ENCODE results near the gene SPDYE16. TPM values are rescaled to one million over a fixed set of nuclear protein-coding genes. Genes with fewer than 3 reads are reported as not detected.

SPDYE16 gene, protein sequence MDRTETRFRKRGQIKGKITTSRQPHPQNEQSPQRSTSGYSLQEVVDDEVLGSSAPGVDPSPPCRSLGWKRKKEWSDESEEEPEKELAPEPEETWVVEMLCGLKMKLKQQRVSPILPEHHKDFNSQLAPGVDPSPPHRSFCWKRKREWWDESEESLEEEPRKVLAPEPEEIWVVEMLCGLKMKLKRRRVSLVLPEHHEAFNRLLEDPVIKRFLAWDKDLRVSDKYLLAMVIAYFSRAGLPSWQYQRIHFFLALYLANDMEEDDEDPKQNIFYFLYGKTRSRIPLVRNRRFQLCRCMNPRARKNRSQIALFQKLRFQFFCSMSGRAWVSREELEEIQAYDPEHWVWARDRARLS
- total RNA-seq, result 0.33 and 0.44 TPM in 2 replicates

DNA sequence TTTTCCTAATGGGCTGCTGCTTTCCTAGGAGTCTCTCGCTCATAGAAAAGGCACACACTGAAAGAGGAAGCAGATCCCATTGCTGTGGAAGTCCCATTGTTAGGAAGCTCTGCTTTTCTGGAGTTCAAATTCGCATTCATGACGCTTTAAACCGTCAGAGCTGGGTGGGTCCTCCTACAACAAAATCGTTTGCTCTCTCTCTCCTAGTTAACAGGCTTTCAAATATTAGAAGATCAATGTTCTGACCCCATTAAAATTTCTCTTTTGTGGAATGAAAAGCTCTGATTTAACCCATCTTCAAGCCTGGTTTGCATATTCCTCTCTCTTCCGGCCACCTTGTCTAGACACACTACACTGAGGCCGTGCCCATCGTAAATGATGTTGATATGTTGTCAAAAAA, at the start of gene SPDYE16:
Gene SPDYE16, minus strand, starts transcription at position 101 of the 400 bp plus-strand sequence. CDS start 1,838 bp downstream, outside the sequence.

GRCh38 chr7:76509931-76510877, 32.9 kb downstream of the SPDYE16 start, which contains the start of gene UPK3B:
TSS of gene UPK3B (plus strand) at chr7:76510552. CDS start at chr7:76510653, 101 bp downstream.

Other genes with a start within 250 kb of the SPDYE16 start
- gene HSPB1, start 240.6 kb downstream of the SPDYE16 start, total RNA-seq, result 61.2 and 94.6 TPM in 2 replicates
- 70.0 and 76.1 TPM in 2 replicates for gene YWHAG, start 184.3 kb downstream of the SPDYE16 start, total RNA-seq
- 0.33 and 0.73 TPM in 2 replicates for gene SSC4D, start 133.6 kb downstream of the SPDYE16 start, total RNA-seq
- 0.87 and 7.1 TPM in 2 replicates for gene ZP3, start 118.3 kb downstream of the SPDYE16 start, total RNA-seq
- 7.1 and 7.9 TPM in 2 replicates for gene DTX2, start 81.6 kb downstream of the SPDYE16 start, total RNA-seq
- 0.44 TPM in 1 of 2 replicates, not detected in the other for gene UPK3B, start 32.7 kb downstream of the SPDYE16 start, total RNA-seq
- 2.3 and 11.7 TPM in 2 replicates for gene POMZP3, start 84.0 kb upstream of the SPDYE16 start, total RNA-seq

Data from smooth muscle cell of trachea (primary cell).